ENCODE results near the gene TBC1D8. TPM values are rescaled to one million over a fixed set of nuclear protein-coding genes. Genes with fewer than 3 reads are reported as not detected.

The TBC1D8 gene
- total and polyA plus RNA-seq, 2 of the 8 experiments (the other 6 are each of a cell fraction or from before 2014, with no cell fraction given): 20.8 to 21.8 TPM

- FAIRE-seq (no peak), DNase-seq (ENCODE audit: low read depth in 1 of 2, low spot score in 2 of 2) (no peak)
- Histone ChIP-seq H3K79me2 (ENCODE audit: control insufficient read depth in 1 of 2, insufficient read depth in 2 of 2, low read length in 2 of 2) (no peaks in the 10 kb centered on the region), H3K9me3 (ENCODE audit: insufficient read depth in 2 of 2, low read depth in 1 of 2, low read length in 1 of 2) (no peaks in the 10 kb centered on the region), H3K23ac (ENCODE audit: insufficient read length) (no peak overlapping the region), H2BK120ac (replicated peaks; ENCODE audit: low read depth, low read length) (no peak overlapping the region), H3K4me2 (ENCODE audit: insufficient read depth in 1 of 2, low read depth in 2 of 2, low read length in 2 of 2) (no peak overlapping the region), H3K9ac (replicated peaks in 1 of 4; ENCODE audit: extremely low read depth in 1 of 4, low read depth in 3 of 4, low read length in 3 of 4) (no peak overlapping the region), H3K4ac (replicated peaks; ENCODE audit: insufficient read length, low read depth, low read length) (no peak overlapping the region), H4K5ac (ENCODE audit: insufficient read length, low read depth, low read length) (no peak overlapping the region), H3K27me3 (replicated peaks in 1 of 4; ENCODE audit: control insufficient read depth in 3 of 4, extremely low read depth in 1 of 4, insufficient read depth in 3 of 4, low read length in 3 of 4) (no peaks in the 10 kb centered on the region), H2AK5ac (ENCODE audit: low read depth, low read length) (no peak overlapping the region), H3K4me1 (replicated peaks in 1 of 4; ENCODE audit: control insufficient read depth in 3 of 4, insufficient read depth in 4 of 4, low read length in 3 of 4) (peaks cover 0 to 2% (median under 1%) of the 10 kb centered on the region in 4 experiments; a peak in 2 of 7 replicates), H3K79me1 (ENCODE audit: low read depth, low read length) (no peaks in the 10 kb centered on the region), H4K91ac (replicated peaks; ENCODE audit: insufficient read length, low read length) (no peak overlapping the region), H3K56ac (replicated peaks; ENCODE audit: insufficient read length, low read depth, low read length) (no peak overlapping the region), H4K8ac (ENCODE audit: extremely low read depth, insufficient read depth, low read length) (no peak overlapping the region), H2AFZ (ENCODE audit: low read length) (no peak overlapping the region), H3K27ac (ENCODE audit: low read depth, low read length) (no peak overlapping the region), H2BK20ac (ENCODE audit: low read length) (no peak overlapping the region), H3K4me3 (ENCODE audit: extremely low read depth in 1 of 4, insufficient read depth in 2 of 4, low read depth in 3 of 4, low read length in 4 of 4) (no peak overlapping the region), H2BK5ac (ENCODE audit: low read depth, low read length) (no peak overlapping the region), H3K18ac (ENCODE audit: extremely low read depth, low read length) (no peak overlapping the region), H3K14ac (ENCODE audit: insufficient read length) (no peak overlapping the region), H4K20me1 (replicated peaks in 1 of 2; ENCODE audit: control insufficient read depth in 1 of 2, insufficient read depth in 2 of 2, low read length in 2 of 2) (no peaks in the 10 kb centered on the region), H2BK12ac (ENCODE audit: low read depth, low read length) (no peak overlapping the region), H2BK15ac (ENCODE audit: low read length) (no peak overlapping the region), H3K23me2 (ENCODE audit: low read depth, low read length) (no peaks in the 10 kb centered on the region), H3K36me3 (ENCODE audit: control insufficient read depth in 2 of 4, insufficient read depth in 4 of 4, low read length in 3 of 4) (no peaks in the 10 kb centered on the region)
- ChIA-PET POLR2A (ENCODE audit: partially characterized antibody) (interaction anchor here (7.0 kb wide), 1 partner anchor 9 kb away, joined by 63 read pairs; the partner anchor contains the start of gene RPL31), CTCF (ENCODE audit: partially characterized antibody) (interaction anchor here (0.7 kb wide), 2 partner anchors 10 to 48 kb away, joined by 3 read pairs; no protein-coding TSS in a partner anchor)
- WGBS, 2 experiments (ENCODE audit: extremely low coverage in 1 of 2, insufficient coverage in 1 of 2, insufficient read length in 1 of 2, insufficient replicate concordance in 2 of 2, low coverage in 1 of 2, low lambda C conversion rate in 2 of 2, missing lambda C conversion rate in 1 of 2): 91% methylated on average over 27 of the region's 28 CpGs; no CpG with 5 or more reads in 1 of the 2 experiments
- TF ChIP-seq ZNF274 (IDR thresholded peaks at IDR 0.05; ENCODE audit: borderline replicate concordance, extremely low read depth, low read length) (no peak), HDAC2 (IDR thresholded peaks at IDR 0.05; ENCODE audit: borderline replicate concordance in 1 of 2, low read depth in 2 of 2, low read length in 2 of 2) (no peak), SP4 (IDR thresholded peaks at IDR 0.05; ENCODE audit: low read length) (no peak), MAFK (IDR thresholded peaks at IDR 0.05; ENCODE audit: low read depth, low read length) (no peak), ASH2L (IDR thresholded peaks at IDR 0.05; ENCODE audit: low read length) (no peak), CHD1 (IDR thresholded peaks at IDR 0.05; ENCODE audit: low read depth, low read length) (no peak), KDM4A (IDR thresholded peaks at IDR 0.05; ENCODE audit: low read depth, low read length, severe bottlenecking) (no peak)
Measured at GRCh38 chr2:100995309-100996075, 155.7 kb downstream of the TBC1D8 start.
